NCI-H748 (cell line): Measurements from ENCODE around the gene NFS1.

Source experiments
- DNase-seq: peaks from one replicate; lab custom pipeline; 2025; ENCODE audit not compliant: unreplicated experiment; lab: John Stamatoyannopoulos, UW

NFS1 gene

GRCh38 chr20:35644806-35645205, 54.3 kb downstream of the NFS1 start:
- no peak for DNase-seq

- no peak for DNase-seq
These were observed 56.1 kb downstream of the NFS1 start for GRCh38 chr20:35643045-35643444.

- no peak for DNase-seq
These were observed 57.4 kb downstream of the NFS1 start for GRCh38 chr20:35641743-35642142.

GRCh38 chr20:35640724-35641123, 58.4 kb downstream of the NFS1 start:
- no peak for DNase-seq

GRCh38 chr20:35638751-35639150, 60.4 kb downstream of the NFS1 start:
- no peak for DNase-seq

GRCh38 chr20:35637276-35637675, 61.9 kb downstream of the NFS1 start:
- DNase-seq = no peak

- no peak for DNase-seq
These were observed 63.1 kb downstream of the NFS1 start for GRCh38 chr20:35636095-35636494.

- no peak for DNase-seq
These were observed 63.5 kb downstream of the NFS1 start for GRCh38 chr20:35635652-35636051.

GRCh38 chr20:35632539-35633115, 66.5 kb downstream of the NFS1 start:
- DNase-seq = no peak

GRCh38 chr20:35630636-35631035, 68.5 kb downstream of the NFS1 start:
- DNase-seq = no peak

GRCh38 chr20:35629427-35630145, 69.6 kb downstream of the NFS1 start:
- DNase-seq = no peak

GRCh38 chr20:35627121-35627520, 72.0 kb downstream of the NFS1 start:
- no peak for DNase-seq

GRCh38 chr20:35626386-35627001, 72.7 kb downstream of the NFS1 start:
- no peak for DNase-seq

GRCh38 chr20:35625584-35626385, 73.4 kb downstream of the NFS1 start:
- DNase-seq = no peak

- DNase-seq = no peak
These were observed 77.6 kb downstream of the NFS1 start for GRCh38 chr20:35621560-35621946.

- DNase-seq = no peak
These were observed 78.2 kb downstream of the NFS1 start for GRCh38 chr20:35620818-35621559.

- peak; percentile 82 for DNase-seq
These were observed 79.7 kb downstream of the NFS1 start for GRCh38 chr20:35619196-35620095.

GRCh38 chr20:35618263-35619131, 80.7 kb downstream of the NFS1 start:
- peak; percentile 54 for DNase-seq
